Fibroblast of lung (primary cell): ENCODE data around the gene SAXO1. TPM values are rescaled to one million over a fixed set of nuclear protein-coding genes. Genes with fewer than 3 reads are reported as not detected.

Source experiments
- DNase-seq, 2 donors: peaks; one replicate each; pipeline versions ENCODE4 v3.0.0 to v3.0.0-alpha.2; 2010; ENCODE audit warnings: low read depth in 2 of 2
- H2AFZ ChIP-seq: 2 replicates; pipeline ENCODE4 v1.5.1; 2012; ENCODE audit warnings: low read length, control low read depth, inconsistent platforms
- H3K27ac ChIP-seq: 2 replicates; pipeline ENCODE4 v1.5.1; 2011; ENCODE audit warnings: low read length, control low read depth; ENCODE audit not compliant: insufficient read depth
- H3K27me3 ChIP-seq: 2 replicates; pipeline ENCODE4 v1.5.1; 2011; ENCODE audit warnings: mild to moderate bottlenecking, low read length; ENCODE audit not compliant: control insufficient read depth, insufficient read depth
- H3K36me3 ChIP-seq: 2 replicates; pipeline ENCODE4 v1.5.1; 2011; ENCODE audit warnings: low read length; ENCODE audit not compliant: control insufficient read depth, insufficient read depth
- H3K4me1 ChIP-seq: 2 replicates; pipeline ENCODE4 v1.5.1; 2011; ENCODE audit warnings: low read length; ENCODE audit not compliant: control insufficient read depth, insufficient read depth; ENCODE audit errors: extremely low read depth
- H3K4me2 ChIP-seq: 2 replicates; pipeline ENCODE4 v1.5.1; 2011; ENCODE audit warnings: low read length, control low read depth; ENCODE audit not compliant: insufficient read depth; ENCODE audit errors: extremely low read depth
- H3K4me3 ChIP-seq, 4 experiments: fragments of 200-600 bp in 1 of 4; sonication (generic) in 1 of 4; replicated peaks in 1 of 4; 2 replicates each; pipeline ENCODE4 v1.5.1; 2011 to 2016; ENCODE audit warnings: low read length in 4 of 4, low read depth in 3 of 4, mild to moderate bottlenecking in 3 of 4, control low read depth in 2 of 4, inconsistent platforms in 1 of 4, mixed read lengths in 1 of 4; ENCODE audit not compliant: insufficient read depth in 1 of 4; ENCODE audit errors: control extremely low read depth in 1 of 4
- H3K79me2 ChIP-seq: 2 replicates; pipeline ENCODE4 v1.5.1; 2012; ENCODE audit warnings: mild to moderate bottlenecking, low read length, inconsistent platforms; ENCODE audit not compliant: control insufficient read depth, insufficient read depth
- H3K9ac ChIP-seq: 2 replicates; pipeline ENCODE4 v1.5.1; 2011; ENCODE audit warnings: mild to moderate bottlenecking, low read length, control low read depth; ENCODE audit not compliant: insufficient read depth
- H3K9me3 ChIP-seq: 2 replicates; pipeline ENCODE4 v1.5.1; 2012; ENCODE audit warnings: low read depth, low read length; ENCODE audit not compliant: control insufficient read depth, insufficient read depth
- H4K20me1 ChIP-seq: 2 replicates; pipeline ENCODE4 v1.5.1; 2011; ENCODE audit warnings: low read length; ENCODE audit not compliant: control insufficient read depth, insufficient read depth; ENCODE audit errors: extremely low read depth
- CTCF ChIP-seq, 2 donors: IDR thresholded peaks in 1 of 2; conservative IDR thresholded peaks in 1 of 2; 1 replicate in 1 of 2; 2 replicates in 1 of 2; pipeline ENCODE4 v1.5.1; 2011 to 2012; ENCODE audit warnings: low read length in 2 of 2, control low read depth in 1 of 2, inconsistent platforms in 1 of 2, low read depth in 1 of 2, mild to moderate bottlenecking in 1 of 2
- EZH2 ChIP-seq: IDR thresholded peaks from 2 replicates; pipeline ENCODE4 v1.5.1; 2012; ENCODE audit warnings: low read length, control low read depth, mild to moderate bottlenecking; ENCODE audit errors: missing control alignments
- polyA plus RNA-seq, 2 donors: library from polyadenylated mRNA; depleted of rRNA in 1 of 2; stranded (reverse) in 1 of 2; unstranded in 1 of 2; fragments of >200 nt; gene quantifications; 2 replicates each; pipeline ENCODE4 v1.2.1, GENCODE V29; 2011 to 2012; ENCODE audit warnings: missing spikeins in 1 of 2
- total RNA-seq: library from RNA; depleted of rRNA; stranded (reverse); fragments of >200 nt; gene quantifications from 2 replicates; pipeline ENCODE4 v1.2.1, GENCODE V29; 2014

The SAXO1 gene
- total and polyA plus RNA-seq, 2 donors (not counting 1 experiment from before 2014, with no cell fraction given), result 0.01 to 0.17 TPM

GRCh38 chr9:18969128-18969527 is 63.9 kb downstream of the SAXO1 start:
- TF ChIP-seq CTCF (conservative IDR thresholded peaks at IDR 0.05 in 1 of 2, IDR thresholded peaks at IDR 0.05 in 1 of 2; ENCODE audit: low read depth in 1 of 2, low read length in 2 of 2) (no peak), EZH2 (no peak)
- H3K4me3 ChIP-seq, result no peak overlapping the region
- H3K79me2 ChIP-seq, result no peaks in the 10 kb centered on the region
- DNase-seq, result no peak
- H2AFZ ChIP-seq, result no peak overlapping the region
- no peak overlapping the region for H3K27ac ChIP-seq
- H3K27me3 ChIP-seq, result peaks cover 17% of the 10 kb centered on the region
- H3K9me3 ChIP-seq, result no peaks in the 10 kb centered on the region
- H4K20me1 ChIP-seq, result no peaks in the 10 kb centered on the region
- no peak overlapping the region for H3K4me2 ChIP-seq
- H3K9ac ChIP-seq, result no peak overlapping the region
- H3K4me1 ChIP-seq, result no peaks in the 10 kb centered on the region
- no peaks in the 10 kb centered on the region for H3K36me3 ChIP-seq

GRCh38 chr9:18955626-18956025 is 77.4 kb downstream of the SAXO1 start:
- H2AFZ ChIP-seq, result no peak overlapping the region
- H3K4me3 ChIP-seq, result no peak overlapping the region
- no peaks in the 10 kb centered on the region for H3K79me2 ChIP-seq
- H4K20me1 ChIP-seq, result no peaks in the 10 kb centered on the region
- no peak for TF ChIP-seq EZH2
- TF ChIP-seq CTCF (conservative IDR thresholded peaks at IDR 0.05 in 1 of 2, IDR thresholded peaks at IDR 0.05 in 1 of 2; ENCODE audit: low read depth in 1 of 2, low read length in 2 of 2), result no peak
- no peaks in the 10 kb centered on the region for H3K4me1 ChIP-seq
- no peak for DNase-seq
- no peak overlapping the region for H3K27ac ChIP-seq
- H3K9ac ChIP-seq, result no peak overlapping the region
- H3K27me3 ChIP-seq, result peaks cover 10% of the 10 kb centered on the region
- no peaks in the 10 kb centered on the region for H3K36me3 ChIP-seq
- no peaks in the 10 kb centered on the region for H3K9me3 ChIP-seq
- H3K4me2 ChIP-seq, result no peak overlapping the region

GRCh38 chr9:18951936-18952335 is 81.1 kb downstream of the SAXO1 start:
- Histone ChIP-seq H3K4me2 (no peak overlapping the region), H3K9ac (no peak overlapping the region), H3K27me3 (peaks cover 2% of the 10 kb centered on the region), H3K4me1 (no peaks in the 10 kb centered on the region), H4K20me1 (no peaks in the 10 kb centered on the region), H3K36me3 (no peaks in the 10 kb centered on the region), H3K27ac (no peak overlapping the region), H3K79me2 (no peaks in the 10 kb centered on the region), H2AFZ (no peak overlapping the region), H3K9me3 (no peaks in the 10 kb centered on the region), H3K4me3 (no peak overlapping the region)
- TF ChIP-seq CTCF (conservative IDR thresholded peaks at IDR 0.05 in 1 of 2, IDR thresholded peaks at IDR 0.05 in 1 of 2; ENCODE audit: low read depth in 1 of 2, low read length in 2 of 2) (no peak), EZH2 (no peak)
- no peak for DNase-seq
